Naive thymus-derived CD4-positive, alpha-beta T cell (primary cell): ENCODE measurements around the gene SAMD9. TPM values are rescaled to one million over a fixed set of nuclear protein-coding genes. Genes with fewer than 3 reads are reported as not detected.

ENCODE experiments used
- ATAC-seq: fragments of 150-1000 bp; cut with Tn5 transposase; 2 replicates; pipeline ENCODE4 v1.10.0; 2021; ENCODE audit warnings: mild to moderate bottlenecking, moderate library complexity
- CTCF ChIA-PET: fragments of 350-600 bp; sonication (Branson Sonifier 250); formaldehyde crosslinking; loops from one replicate; lab custom pipeline; 2021; ENCODE audit warnings: antibody characterized with exemption; lab: Charles Lee
- POLR2A ChIA-PET: fragments of 350-600 bp; sonication (Branson Sonifier 250); formaldehyde crosslinking; loops from one replicate; lab custom pipeline; 2021; ENCODE audit warnings: antibody characterized with exemption, inconsistent platforms; lab: Charles Lee
- DNase-seq, 9 donors: peaks; one replicate each; pipeline versions ENCODE4 v3.0.0 to v3.0.0-alpha.2; 2020 to 2022; ENCODE audit warnings: mixed read lengths in 1 of 9
- H3K27ac ChIP-seq: one replicate; pipeline ENCODE4 v1.7.0; 2013; ENCODE audit warnings: mild to moderate bottlenecking, low read depth, low read length, moderate library complexity
- H3K27me3 ChIP-seq, 2 donors: one replicate each; pipeline ENCODE4 v1.7.0; 2013; ENCODE audit warnings: low read length in 2 of 2, mild to moderate bottlenecking in 2 of 2, moderate library complexity in 2 of 2; ENCODE audit not compliant: control insufficient read depth in 2 of 2, insufficient read depth in 2 of 2
- H3K36me3 ChIP-seq, 3 experiments: 1 replicate in 2 of 3; 2 replicates in 1 of 3; pipeline ENCODE4 v1.7.0; 2013; ENCODE audit warnings: low read length in 3 of 3, mild to moderate bottlenecking in 3 of 3, moderate library complexity in 1 of 3; ENCODE audit not compliant: insufficient read depth in 3 of 3, control insufficient read depth in 2 of 3
- H3K4me1 ChIP-seq, 2 donors: one replicate each; pipeline ENCODE4 v1.7.0; 2013; ENCODE audit warnings: low read length in 2 of 2, mild to moderate bottlenecking in 2 of 2, moderate library complexity in 1 of 2; ENCODE audit not compliant: control insufficient read depth in 2 of 2, insufficient read depth in 2 of 2
- H3K4me3 ChIP-seq: 2 replicates; pipeline ENCODE4 v1.7.0; 2013; ENCODE audit warnings: mild to moderate bottlenecking, low read length
- H3K9me3 ChIP-seq, 3 experiments: 1 replicate in 2 of 3; 2 replicates in 1 of 3; pipeline ENCODE4 v1.7.0; 2013; ENCODE audit warnings: low read length in 3 of 3; ENCODE audit not compliant: control insufficient read depth in 2 of 3
- H3K27ac Mint-ChIP-seq, 9 donors: one replicate each; pipeline ENCODE4 v1.8.0; 2020 to 2022; ENCODE audit warnings: mixed read lengths in 9 of 9, mild to moderate bottlenecking in 8 of 9, moderate library complexity in 5 of 9, inconsistent platforms in 2 of 9
- H3K27me3 Mint-ChIP-seq, 5 donors: one replicate each; pipeline ENCODE4 v1.8.0; 2021 to 2022; ENCODE audit warnings: mixed read lengths in 5 of 5, mild to moderate bottlenecking in 1 of 5
- H3K36me3 Mint-ChIP-seq, 5 donors: one replicate each; pipeline ENCODE4 v1.8.0; 2020 to 2022; ENCODE audit warnings: mixed read lengths in 5 of 5, mild to moderate bottlenecking in 3 of 5, inconsistent platforms in 1 of 5
- H3K4me1 Mint-ChIP-seq, 7 donors: one replicate each; pipeline ENCODE4 v1.8.0; 2020 to 2022; ENCODE audit warnings: mixed read lengths in 7 of 7, mild to moderate bottlenecking in 3 of 7, inconsistent platforms in 1 of 7
- H3K4me3 Mint-ChIP-seq, 10 donors: one replicate each; pipeline ENCODE4 v1.8.0; 2020 to 2022; ENCODE audit warnings: mild to moderate bottlenecking in 10 of 10, mixed read lengths in 10 of 10, moderate library complexity in 6 of 10, inconsistent platforms in 2 of 10
- H3K9me3 Mint-ChIP-seq, 11 donors: one replicate each; pipeline ENCODE4 v1.8.0; 2020 to 2022; ENCODE audit warnings: mixed read lengths in 11 of 11, mild to moderate bottlenecking in 4 of 11, inconsistent platforms in 1 of 11, moderate library complexity in 1 of 11
- intact Hi-C, 2 donors: fragments of 100-400 bp; cut with micrococcal nuclease; formaldehyde crosslinking; loops; one replicate each; pipeline ENCODE4 v1.15.1; 2023
- polyA plus RNA-seq, 2 donors: library from polyadenylated mRNA; unstranded; fragments of 300-500 nt; fragmentation: Illumina TruSeq; gene quantifications; one replicate each; pipeline ENCODE4 v1.2.3, GENCODE V29; 2021
- total RNA-seq, 6 experiments: library from RNA in 5 of 6; stranded (reverse) in 5 of 6; gene quantifications; 1 replicate in 5 of 6; 2 replicates in 1 of 6; pipeline ENCODE4 v1.2.3 and lab custom pipeline; 2021 to 2026

Gene SAMD9
- total and polyA plus RNA-seq, 7 experiments from 2014 or later = 20.9 to 61.6 (median 27.4) TPM

GRCh38 chr7:93146472-93147141 lies 28.8 kb upstream of the SAMD9 start:
- Mint-ChIP-seq H3K4me3 (peak overlapping the region; percentile 84 to 98 (median 94)), H3K27me3 (no peaks in the 10 kb centered on the region), H3K9me3 (peaks cover 0 to 8% (median 0%) of the 10 kb centered on the region in 11 donors), H3K4me1 (peaks cover 29 to 51% (median 36%) of the 10 kb centered on the region in 7 donors), H3K27ac (peak overlapping the region; percentile 49 to 96 (median 92)), H3K36me3 (peaks cover 13 to 34% (median 20%) of the 10 kb centered on the region in 5 donors)
- CTCF ChIA-PET = interaction anchor here (0.6 kb wide), 1 partner anchor 83 kb away, joined by 3 read pairs; no protein-coding TSS in a partner anchor
- DNase-seq (peak in 1 of 9 donors; percentile 22), ATAC-seq (no peak)
- H3K27me3 ChIP-seq = no peaks in the 10 kb centered on the region
- H3K36me3 ChIP-seq = peaks cover 29 to 37% (median 35%) of the 10 kb centered on the region in 3 experiments
- intact Hi-C loops = loop anchor here (1.0 to 10.0 kb wide), 7 partner anchors 15 to 618 kb away; partner anchors contain the start of genes CDK6 (in 2 of the 2), VPS50 (in 2 of the 2), PEX1 (in 1 of the 2) and RBM48 (in 1 of the 2)
- H3K4me1 ChIP-seq = peaks cover 13 to 21% of the 10 kb centered on the region in 2 donors
- H3K4me3 ChIP-seq = peak overlapping the region; percentile 68
- no peak overlapping the region for H3K27ac ChIP-seq
- H3K9me3 ChIP-seq = no peaks in the 10 kb centered on the region
- POLR2A ChIA-PET = interaction anchor here (0.6 to 1.8 kb wide), 5 partner anchors 9 to 1511 kb away, joined by 3 to 9 read pairs (median 4); partner anchors contain the start of gene SAMD9

- ChIA-PET CTCF (interaction anchor here (0.6 kb wide), 1 partner anchor 83 kb away, joined by 3 read pairs; no protein-coding TSS in a partner anchor), POLR2A (interaction anchor here (0.7 to 1.8 kb wide), 2 partner anchors 29 to 1511 kb away, joined by 3 to 9 read pairs; partner anchors contain the start of gene SAMD9)
- intact Hi-C loops = loop anchor here (1.0 to 10.0 kb wide), 4 partner anchors 15 to 617 kb away; partner anchors contain the start of genes CDK6 (in 2 of the 2), PEX1 (in 1 of the 2) and RBM48 (in 1 of the 2)
- H3K4me3 ChIP-seq = no peak overlapping the region
- H3K9me3 Mint-ChIP-seq = peaks cover 0 to 8% (median 0%) of the 10 kb centered on the region in 11 donors
- no peaks in the 10 kb centered on the region for H3K27me3 Mint-ChIP-seq
- peaks cover 29 to 51% (median 36%) of the 10 kb centered on the region in 7 donors for H3K4me1 Mint-ChIP-seq
- peaks cover 35 to 43% (median 38%) of the 10 kb centered on the region in 3 experiments for H3K36me3 ChIP-seq
- no peaks in the 10 kb centered on the region for H3K9me3 ChIP-seq
- ATAC-seq (no peak), DNase-seq (no peak)
- no peak overlapping the region for H3K27ac ChIP-seq
- H3K27me3 ChIP-seq = no peaks in the 10 kb centered on the region
- peaks cover 13 to 34% (median 20%) of the 10 kb centered on the region in 5 donors for H3K36me3 Mint-ChIP-seq
- peak overlapping the region; percentile 2 to 98 (median 69) for H3K4me3 Mint-ChIP-seq
- H3K4me1 ChIP-seq = peaks cover 13 to 21% of the 10 kb centered on the region in 2 donors
- peak overlapping the region in 7 of 9 donors; percentile 1 to 93 (median 77) for H3K27ac Mint-ChIP-seq
These were observed 28.3 kb upstream of the SAMD9 start for GRCh38 chr7:93146036-93146435.

- peak; percentile 58 for ATAC-seq
- H3K27ac ChIP-seq = no peak overlapping the region
These were observed 27.6 kb upstream of the SAMD9 start for GRCh38 chr7:93145354-93145753.

GRCh38 chr7:93142127-93142526 lies 24.3 kb upstream of the SAMD9 start:
- peaks cover 19 to 36% (median 32%) of the 10 kb centered on the region in 5 donors for H3K36me3 Mint-ChIP-seq
- intact Hi-C loops = loop anchor here in 1 of 2 donors (10.0 kb wide), 1 partner anchor 47 kb away; no protein-coding TSS in a partner anchor
- ChIA-PET POLR2A (interaction anchor here (1.9 kb wide), 1 partner anchor 9 kb away, joined by 4 read pairs; no protein-coding TSS in a partner anchor), CTCF (no interaction called here)
- Histone ChIP-seq H3K9me3 (peaks cover 0 to 14% (median 0%) of the 10 kb centered on the region in 3 experiments), H3K27ac (no peak overlapping the region), H3K36me3 (peaks cover 53 to 77% (median 59%) of the 10 kb centered on the region in 3 experiments), H3K27me3 (no peaks in the 10 kb centered on the region), H3K4me1 (peaks cover 9 to 15% of the 10 kb centered on the region in 2 donors), H3K4me3 (no peak overlapping the region)
- no peak overlapping the region for H3K4me3 Mint-ChIP-seq
- H3K27ac Mint-ChIP-seq = no peak overlapping the region
- peaks cover 18 to 31% (median 20%) of the 10 kb centered on the region in 7 donors for H3K4me1 Mint-ChIP-seq
- no peaks in the 10 kb centered on the region for H3K27me3 Mint-ChIP-seq
- DNase-seq (no peak), ATAC-seq (no peak)
- H3K9me3 Mint-ChIP-seq = peaks cover 3 to 13% (median 6%) of the 10 kb centered on the region in 11 donors

More at GRCh38 chr7:93145354-93145753, 27.6 kb upstream of the SAMD9 start:
- no peak for DNase-seq
- H3K27me3 Mint-ChIP-seq = no peaks in the 10 kb centered on the region
- peaks cover 13 to 34% (median 20%) of the 10 kb centered on the region in 5 donors for H3K36me3 Mint-ChIP-seq
- no peaks in the 10 kb centered on the region for H3K27me3 ChIP-seq
- H3K36me3 ChIP-seq = peaks cover 38 to 50% (median 39%) of the 10 kb centered on the region in 3 experiments
- POLR2A ChIA-PET = no interaction called here
- peak overlapping the region in 4 of 10 donors; percentile 74 to 98 (median 97) for H3K4me3 Mint-ChIP-seq
- H3K4me1 ChIP-seq = peaks cover 13 to 21% of the 10 kb centered on the region in 2 donors
- H3K9me3 ChIP-seq = no peaks in the 10 kb centered on the region
- peak overlapping the region in 5 of 9 donors; percentile 39 to 93 (median 63) for H3K27ac Mint-ChIP-seq
- no peak overlapping the region for H3K4me3 ChIP-seq
- H3K9me3 Mint-ChIP-seq = peaks cover 0 to 7% (median 0%) of the 10 kb centered on the region in 11 donors
- H3K4me1 Mint-ChIP-seq = peaks cover 29 to 51% (median 36%) of the 10 kb centered on the region in 7 donors
- CTCF ChIA-PET = interaction anchor here (0.8 to 1.1 kb wide), 2 partner anchors 13 to 24 kb away, joined by 3 read pairs; no protein-coding TSS in a partner anchor
- intact Hi-C loops = loop anchor here (5.0 to 10.0 kb wide), 2 partner anchors 51 to 308 kb away; partner anchors contain the start of gene CDK6 (in 2 of the 2)

- ATAC-seq (no peak), DNase-seq (no peak)
- Mint-ChIP-seq H3K27ac (no peak overlapping the region), H3K27me3 (no peaks in the 10 kb centered on the region), H3K4me1 (peaks cover 3 to 19% (median 6%) of the 10 kb centered on the region in 7 donors), H3K36me3 (peaks cover 26 to 44% (median 37%) of the 10 kb centered on the region in 5 donors), H3K4me3 (no peak overlapping the region), H3K9me3 (peaks cover 5 to 27% (median 13%) of the 10 kb centered on the region in 11 donors)
- Histone ChIP-seq H3K9me3 (peaks cover 0 to 14% (median under 1%) of the 10 kb centered on the region in 3 experiments), H3K4me3 (no peak overlapping the region), H3K4me1 (peaks cover 0 to 3% of the 10 kb centered on the region in 2 donors), H3K36me3 (peaks cover 55 to 87% (median 64%) of the 10 kb centered on the region in 3 experiments), H3K27ac (no peak overlapping the region), H3K27me3 (no peaks in the 10 kb centered on the region)
- intact Hi-C loops = loop anchor here in 1 of 2 donors (10.0 kb wide), 1 partner anchor 46 kb away; no protein-coding TSS in a partner anchor
- POLR2A ChIA-PET = no interaction called here
- CTCF ChIA-PET = no interaction called here
These were observed 22.9 kb upstream of the SAMD9 start for GRCh38 chr7:93140582-93141191.

GRCh38 chr7:93138576-93138975 lies 20.8 kb upstream of the SAMD9 start:
- H3K27me3 Mint-ChIP-seq = no peaks in the 10 kb centered on the region
- POLR2A ChIA-PET = interaction anchor here (1.5 kb wide), 1 partner anchor 9 kb away, joined by 4 read pairs; no protein-coding TSS in a partner anchor
- CTCF ChIA-PET = no interaction called here
- H3K4me1 ChIP-seq = no peaks in the 10 kb centered on the region
- no peak overlapping the region for H3K4me3 ChIP-seq
- ATAC-seq (no peak), DNase-seq (no peak)
- H3K4me1 Mint-ChIP-seq = peaks cover 0 to 10% (median 0%) of the 10 kb centered on the region in 7 donors
- peaks cover 32 to 49% (median 45%) of the 10 kb centered on the region in 5 donors for H3K36me3 Mint-ChIP-seq
- no peak overlapping the region for H3K4me3 Mint-ChIP-seq
- no peak overlapping the region for H3K27ac ChIP-seq
- no peaks in the 10 kb centered on the region for H3K27me3 ChIP-seq
- peaks cover 0 to 35% (median 12%) of the 10 kb centered on the region in 3 experiments for H3K9me3 ChIP-seq
- intact Hi-C loops = no loop called here
- H3K36me3 ChIP-seq = peaks cover 48 to 84% (median 48%) of the 10 kb centered on the region in 3 experiments
- peaks cover 5 to 48% (median 29%) of the 10 kb centered on the region in 11 donors for H3K9me3 Mint-ChIP-seq
- no peak overlapping the region for H3K27ac Mint-ChIP-seq
